ENCODE results near the gene LTBP1.
"Not testable (repeated sequence)": the region's sequence is repeated elsewhere in the genome, so short reads cannot be mapped to it uniquely, and the experiment has no call there.

LTBP1 gene

DNA sequence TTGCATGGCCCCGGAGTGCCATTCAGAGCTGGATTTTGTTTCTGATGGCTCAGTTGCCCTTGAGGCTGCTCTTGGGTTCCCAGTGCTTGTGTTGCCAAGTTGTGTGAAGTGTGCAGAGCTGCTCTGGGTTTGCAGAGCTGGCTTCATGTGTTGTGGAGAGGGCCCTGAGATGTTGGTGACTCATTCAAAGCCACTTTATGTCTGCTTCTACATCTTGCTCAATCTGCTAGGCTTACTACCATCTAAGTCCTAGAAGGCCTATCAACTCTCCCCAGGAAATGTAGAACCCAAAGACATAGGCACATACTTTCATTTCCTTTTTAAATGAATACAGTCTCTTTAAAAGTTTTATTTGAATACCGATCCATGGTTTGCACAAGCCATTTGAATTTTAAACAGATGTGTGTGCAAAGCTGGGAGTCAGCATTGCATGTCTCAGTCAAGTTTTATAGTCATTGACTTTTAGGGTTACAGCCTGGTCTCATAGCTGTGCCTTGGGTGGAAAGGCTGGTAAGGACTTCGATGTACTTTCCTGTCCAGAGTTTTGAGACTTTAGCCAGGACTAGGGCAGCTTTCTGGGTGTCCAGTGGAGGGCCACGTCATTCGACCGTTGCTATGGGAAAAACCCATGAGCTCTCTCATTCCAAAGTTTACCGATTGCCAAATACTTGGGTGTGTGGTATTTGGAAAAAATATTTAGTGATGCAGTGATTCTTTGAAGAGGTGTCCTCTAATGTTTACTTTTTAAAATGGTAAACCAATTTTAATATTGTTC is 105.0 kb downstream of the LTBP1 start:
- no peak for DNase-seq

GRCh38 chr2:33052361-33052735 is 105.6 kb downstream of the LTBP1 start:
- DNase-seq: no peak

GRCh38 chr2:33052795-33053194 is 106.0 kb downstream of the LTBP1 start:
- not testable (repeated sequence) for DNase-seq

DNA sequence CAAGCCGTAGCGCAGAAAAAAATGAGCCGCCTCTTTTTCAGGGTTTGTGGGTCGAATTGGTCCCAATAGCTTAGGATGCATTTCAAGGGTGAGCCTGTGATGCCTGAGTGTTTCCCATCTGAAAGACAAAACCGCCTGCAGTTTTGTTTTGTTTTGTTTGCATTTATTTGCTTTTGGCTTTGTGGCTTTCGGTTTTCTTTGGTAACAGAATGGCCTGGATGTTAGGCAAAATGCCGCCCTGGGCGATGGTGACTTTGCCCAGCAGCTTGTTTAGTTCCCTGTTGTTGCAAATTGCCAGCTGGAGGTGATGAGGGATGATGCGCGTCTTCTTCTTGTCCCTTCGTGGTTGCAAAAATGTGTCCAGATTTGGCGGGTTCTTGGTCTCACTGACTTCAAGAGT is 109.4 kb downstream of the LTBP1 start:
- DNase-seq: no peak

DNA sequence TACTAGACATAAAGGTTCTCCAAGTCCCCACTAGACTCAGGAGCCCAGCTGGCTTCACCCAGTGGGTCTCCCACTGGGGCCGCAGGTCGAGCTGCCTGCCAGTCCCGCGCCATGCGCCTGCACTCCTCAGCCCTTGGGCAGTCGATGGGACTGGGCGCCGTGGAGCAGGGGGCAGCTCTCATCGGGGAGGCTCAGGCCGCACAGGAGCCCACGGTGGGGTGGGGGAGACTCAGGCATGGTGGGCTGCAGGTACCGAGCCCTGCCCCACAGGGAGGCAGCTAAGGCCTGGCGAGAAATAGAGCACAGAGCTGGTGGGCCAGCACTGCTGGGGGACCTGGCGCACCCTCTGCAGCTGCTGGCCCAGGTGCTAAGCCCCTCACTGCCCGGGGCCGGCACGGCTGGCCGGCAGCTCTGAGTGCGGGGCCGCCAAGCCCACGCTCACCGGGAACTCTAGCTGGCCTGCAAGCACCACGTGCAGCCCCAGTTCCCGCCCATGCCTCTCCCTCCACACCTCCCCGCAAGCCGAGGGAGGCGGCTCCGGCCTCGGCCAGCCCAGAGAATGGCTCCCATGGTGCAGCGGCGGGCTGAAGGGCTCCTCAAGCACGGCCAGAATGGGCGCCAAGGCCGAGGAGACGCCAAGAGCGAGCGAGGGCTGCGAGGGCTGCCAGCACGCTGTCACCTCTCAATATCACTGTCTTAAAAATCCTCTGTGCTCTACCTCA is 110.7 kb downstream of the LTBP1 start:
- DNase-seq: not testable (repeated sequence)

- no peak for DNase-seq
Observed at GRCh38 chr2:33058716-33059470, 112.1 kb downstream of the LTBP1 start.

- DNase-seq: no peak
Observed at GRCh38 chr2:33059471-33060156, 112.9 kb downstream of the LTBP1 start.

DNA sequence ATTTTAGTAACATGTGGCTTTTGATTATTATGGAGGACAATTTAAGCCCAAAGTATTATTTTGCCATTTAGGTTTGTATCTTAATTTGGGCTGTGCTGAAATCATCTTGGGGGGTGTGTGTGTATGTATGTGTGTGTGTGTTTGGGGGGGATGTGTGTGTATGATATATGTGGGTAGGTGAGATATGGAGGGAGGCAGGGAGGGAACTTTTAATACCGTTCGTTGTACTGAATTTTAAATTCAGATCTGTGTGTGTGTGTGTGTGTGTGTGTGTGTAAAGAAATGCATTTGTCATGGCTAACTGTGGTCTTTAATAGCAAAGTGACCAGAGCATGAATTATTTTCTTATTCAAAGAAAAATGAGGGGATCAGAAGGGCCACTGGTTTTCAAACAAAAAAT is 113.7 kb downstream of the LTBP1 start:
- no peak for DNase-seq

DNA sequence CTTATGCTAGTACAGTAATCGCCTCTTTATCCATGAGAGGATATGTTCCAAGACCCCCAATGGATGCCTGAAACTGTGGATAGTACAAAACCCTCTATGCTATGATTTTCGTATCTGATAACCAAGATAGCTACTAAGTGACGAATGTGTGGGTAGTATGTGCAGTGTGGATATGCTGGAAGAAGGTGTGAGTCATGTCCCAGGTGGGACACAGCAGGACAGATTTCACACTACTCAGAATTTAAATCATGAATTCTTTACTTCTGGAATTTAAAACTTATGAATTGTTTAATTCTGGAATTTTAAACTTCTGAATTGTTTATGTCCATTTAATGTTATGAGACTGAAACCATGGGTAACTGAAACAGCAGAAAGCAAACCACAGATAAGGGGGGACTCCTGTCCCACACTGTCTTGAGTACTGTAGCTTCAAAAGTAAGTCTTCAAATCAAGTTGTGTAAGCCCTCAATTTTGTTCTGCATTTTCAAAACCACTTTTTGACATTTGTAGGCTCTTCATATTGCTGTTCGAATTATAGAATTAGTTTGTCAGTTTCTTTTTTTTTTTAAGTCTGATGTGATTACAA is 116.0 kb downstream of the LTBP1 start:
- no peak for DNase-seq

- no peak for DNase-seq
Observed at GRCh38 chr2:33064349-33064801, 117.6 kb downstream of the LTBP1 start.

DNA sequence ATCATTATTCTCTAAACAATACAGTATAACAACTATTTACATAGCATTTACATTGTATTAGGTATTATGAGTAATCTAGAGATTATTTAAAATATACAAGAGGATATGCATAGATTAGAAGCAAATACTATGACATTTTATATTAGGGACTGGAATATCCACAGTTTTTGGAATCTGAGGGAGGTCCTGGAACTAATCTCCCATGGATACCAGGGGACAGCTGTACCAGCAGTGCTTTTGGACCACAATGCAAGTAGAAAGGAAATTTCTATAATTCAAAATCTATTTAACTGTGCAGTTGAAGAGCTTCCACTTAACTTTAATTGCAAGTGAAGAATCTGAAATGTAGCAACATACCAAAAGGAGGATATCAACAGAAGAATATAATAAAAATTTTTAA is 120.8 kb downstream of the LTBP1 start:
- DNase-seq: no peak

DNA sequence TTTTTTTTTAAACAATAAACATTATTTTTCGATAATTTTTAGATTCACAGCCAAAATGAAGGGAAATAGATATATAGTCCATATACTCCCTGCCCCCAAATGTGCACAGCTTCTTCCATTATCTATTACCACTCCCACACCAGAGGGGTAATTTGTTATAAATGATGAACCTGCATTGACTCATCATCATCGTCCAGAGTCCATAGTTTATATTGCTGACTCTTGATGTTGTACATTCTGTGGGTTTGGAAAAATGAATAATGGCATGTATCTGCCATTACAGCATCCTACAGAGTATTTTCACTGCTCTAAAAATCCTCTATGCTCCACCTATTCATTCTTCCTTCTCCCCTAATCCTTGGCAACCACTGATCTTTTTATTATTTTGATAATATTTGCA is 121.5 kb downstream of the LTBP1 start:
- DNase-seq: no peak

GRCh38 chr2:33069894-33070651 is 123.3 kb downstream of the LTBP1 start:
- no peak for DNase-seq

DNA sequence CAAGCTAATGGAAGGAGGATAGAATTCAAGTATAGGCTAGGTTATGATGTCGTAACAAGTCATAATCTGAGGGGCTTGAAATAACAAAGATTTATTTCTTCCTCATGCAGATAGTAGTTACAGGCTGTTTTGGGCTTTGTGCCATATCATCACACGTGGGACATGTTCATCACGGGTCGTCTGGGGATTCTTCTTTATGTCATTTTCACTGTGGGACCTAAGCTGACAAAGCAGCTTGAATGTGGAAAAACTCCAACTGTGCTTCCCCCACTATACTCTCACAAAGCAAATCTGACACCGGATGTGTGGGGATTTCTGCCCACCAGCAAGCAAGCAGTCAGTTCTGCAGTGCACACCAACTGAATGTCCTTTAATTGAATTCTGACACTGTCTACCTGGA is 124.8 kb downstream of the LTBP1 start:
- DNase-seq: no peak

DNA sequence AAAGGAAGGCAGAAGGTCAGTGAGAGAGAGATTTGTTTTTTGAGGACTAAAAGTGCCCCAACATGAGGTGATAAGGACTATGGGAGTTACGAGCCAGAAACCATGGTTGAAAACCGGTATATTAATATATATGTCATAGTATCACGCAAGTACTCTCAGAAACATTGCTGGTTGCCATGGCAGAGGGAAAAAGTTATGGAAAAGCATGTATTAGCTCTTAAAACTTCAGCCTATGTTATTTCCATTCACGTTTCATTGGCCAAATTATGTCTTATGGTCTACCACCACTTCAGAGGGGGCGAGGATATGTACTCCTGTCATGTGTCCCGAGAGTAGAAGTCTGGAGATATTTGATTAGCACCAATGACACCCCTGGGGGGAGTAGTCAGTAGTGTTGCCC is 125.9 kb downstream of the LTBP1 start:
- DNase-seq: no peak

GRCh38 chr2:33073018-33073417 is 126.3 kb downstream of the LTBP1 start:
- DNase-seq: no peak

- no peak for DNase-seq
Observed at GRCh38 chr2:33074197-33074596, 127.4 kb downstream of the LTBP1 start.

- no peak for DNase-seq
Observed at GRCh38 chr2:33077311-33077710, 130.6 kb downstream of the LTBP1 start.

DNA sequence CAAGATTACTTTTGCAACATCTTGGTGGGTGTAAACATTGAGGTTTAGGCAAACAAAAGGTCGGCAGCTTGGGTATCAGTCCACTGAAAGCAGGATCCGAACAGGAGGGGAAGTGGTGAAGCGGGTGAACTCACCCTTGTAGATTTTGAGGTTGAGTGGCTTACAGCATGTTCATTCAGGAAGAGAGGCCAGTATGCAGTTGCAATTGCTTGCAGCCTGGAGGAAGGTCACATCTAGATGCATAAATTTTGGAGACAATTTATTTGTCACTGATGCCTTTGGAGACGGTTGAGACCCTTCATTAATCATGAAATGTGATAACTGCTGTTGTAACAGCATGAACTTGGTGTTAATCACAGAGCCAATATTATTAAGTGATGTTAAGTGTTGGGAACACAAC is 131.1 kb downstream of the LTBP1 start:
- DNase-seq: no peak

DNA sequence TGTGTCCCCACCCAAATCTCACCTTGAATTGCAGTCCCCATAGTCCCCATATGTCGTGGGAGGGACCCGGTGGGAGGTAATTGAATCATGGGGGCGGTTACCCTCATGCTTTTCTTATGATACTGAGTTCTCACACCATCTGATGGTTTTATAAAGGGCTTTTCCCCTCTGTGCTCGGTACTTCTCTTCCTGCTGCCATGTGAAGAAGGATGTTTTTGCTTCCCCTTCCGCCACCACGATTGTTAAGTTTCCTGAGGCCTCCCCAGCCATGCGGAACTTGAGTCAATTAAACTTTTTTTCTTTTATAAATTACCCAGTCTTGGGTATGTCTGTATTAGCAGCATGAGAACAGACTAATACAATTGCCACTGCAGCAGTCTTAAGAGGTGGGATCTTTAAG is 134.9 kb downstream of the LTBP1 start:
- no peak for DNase-seq

DNA sequence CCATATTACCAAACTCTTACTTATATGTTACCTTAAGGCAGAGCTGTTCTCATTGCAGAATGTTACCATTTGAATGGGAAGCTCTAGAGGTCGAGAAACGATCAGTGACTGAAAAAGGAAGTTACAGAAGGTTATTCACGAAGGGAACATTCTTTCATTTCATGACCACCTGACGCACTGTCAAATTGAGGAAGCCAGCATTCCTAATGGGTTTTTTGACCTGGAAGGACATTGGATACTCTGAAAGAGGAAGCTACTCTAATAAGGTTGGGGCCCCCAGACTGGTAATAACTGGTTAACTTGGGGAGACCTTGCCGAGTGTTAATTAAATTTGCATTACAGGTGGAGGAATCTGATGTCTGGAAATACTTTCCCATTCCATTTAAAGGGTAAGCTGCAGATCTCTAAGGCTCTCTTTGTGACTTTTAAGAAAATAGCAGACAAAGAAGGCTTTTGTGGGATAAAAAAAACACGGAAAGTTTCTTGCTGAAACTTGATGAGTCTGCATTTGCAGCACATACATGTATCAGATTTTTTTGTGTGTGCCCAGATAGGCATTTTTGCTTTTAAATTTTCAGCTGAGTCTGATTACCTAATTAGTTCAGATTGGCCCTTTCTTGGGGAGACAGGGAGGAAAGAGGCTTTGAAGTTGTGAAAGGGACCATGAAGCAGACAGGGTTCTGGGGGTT is 137.1 kb downstream of the LTBP1 start:
- DNase-seq: no peak

All from NCI-H524 (cell line).